Measurements from ENCODE around the gene FXYD5. TPM values are rescaled to one million over a fixed set of nuclear protein-coding genes. Genes with fewer than 3 reads are reported as not detected.

FXYD5 gene
- total and polyA plus RNA-seq, 2 donors (not counting 1 experiment from before 2014, with no cell fraction given), result 310 to 390 TPM

DNA sequence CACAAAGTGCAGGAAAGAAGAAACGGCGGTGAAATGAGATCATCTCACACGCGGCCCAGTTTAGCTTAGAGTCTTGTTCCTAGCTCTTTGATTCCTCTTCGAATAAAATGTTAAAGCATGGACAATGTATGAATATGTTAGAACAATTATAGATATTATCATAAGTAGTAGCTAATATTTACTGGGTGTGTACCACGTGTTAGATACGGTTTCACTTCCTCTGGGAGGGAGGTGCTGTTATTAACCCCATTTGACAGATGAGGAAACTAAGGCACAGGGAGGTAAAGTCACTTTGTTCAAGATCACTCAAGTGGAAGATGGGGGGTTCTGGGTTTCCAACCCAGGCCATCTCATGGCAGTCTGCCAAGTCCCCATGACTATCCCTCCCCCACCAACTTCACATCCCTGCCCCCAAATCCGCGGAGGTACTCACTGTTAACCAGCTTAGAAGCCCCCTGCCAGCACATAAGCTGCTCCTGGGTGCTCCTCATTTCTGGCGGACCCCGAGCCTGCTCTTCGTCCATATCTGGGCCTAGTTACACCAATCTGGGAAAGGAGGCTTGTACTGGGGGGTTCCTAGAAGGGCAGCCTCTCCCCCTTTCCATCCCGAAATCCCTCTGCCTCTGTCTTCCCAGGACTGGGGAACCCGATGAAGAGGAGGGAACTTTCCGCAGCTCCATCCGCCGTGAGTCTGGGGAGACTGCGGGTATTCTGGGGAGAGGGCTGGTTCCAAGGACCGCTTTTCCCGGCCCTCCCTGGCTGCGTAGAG, 12.5 kb upstream of the FXYD5 start:
- peak overlapping the region; percentile 65 for H3K9ac ChIP-seq (ENCODE audit: low read length)
- peaks cover 25 to 46% of the 10 kb centered on the region in 2 donors for H3K4me1 ChIP-seq (ENCODE audit: control insufficient read depth in 2 of 2, insufficient read depth in 2 of 2, low read length in 2 of 2)
- peak; percentile 62 for DNase-seq
- Mint-ChIP-seq H3K27me3 (peaks cover 14% of the 10 kb centered on the region), H3K9me3 (ENCODE audit: insufficient read depth) (no peaks in the 10 kb centered on the region), H3K4me3 (peak overlapping the region; percentile 92), H3K27ac (peak overlapping the region; percentile 88), H3K4me1 (peaks cover 44% of the 10 kb centered on the region)
- POLR2A ChIA-PET, result interaction anchor here (0.6 to 2.0 kb wide), 8 partner anchors 12 to 189 kb away, joined by 3 to 11 read pairs (median 5); partner anchors contain the start of gene FXYD5
- 7% methylated on average over 3 of the region's 21 CpGs for WGBS (ENCODE audit: insufficient coverage)
- H4K20me1 ChIP-seq (ENCODE audit: control insufficient read depth, insufficient read depth, low read length, poor library complexity, severe bottlenecking), result no peaks in the 10 kb centered on the region
- H3K27me3 ChIP-seq (replicated peaks in 1 of 4; ENCODE audit: control extremely low read depth in 1 of 4, control insufficient read depth in 3 of 4, insufficient read depth in 4 of 4, low read length in 3 of 4), result peaks cover 0 to 13% (median 3%) of the 10 kb centered on the region in 4 experiments
- no peaks in the 10 kb centered on the region for H3K36me3 ChIP-seq (replicated peaks in 1 of 2; ENCODE audit: control extremely low read depth in 1 of 2, control insufficient read depth in 1 of 2, extremely low read depth in 1 of 2, insufficient read depth in 2 of 2, low read length in 1 of 2)
- TF ChIP-seq EZH2 (IDR thresholded peaks at IDR 0.05; ENCODE audit: borderline replicate concordance, insufficient read depth, low read depth, low read length, poor library complexity, severe bottlenecking), result no peak
- TF ChIP-seq, protein P1, sequence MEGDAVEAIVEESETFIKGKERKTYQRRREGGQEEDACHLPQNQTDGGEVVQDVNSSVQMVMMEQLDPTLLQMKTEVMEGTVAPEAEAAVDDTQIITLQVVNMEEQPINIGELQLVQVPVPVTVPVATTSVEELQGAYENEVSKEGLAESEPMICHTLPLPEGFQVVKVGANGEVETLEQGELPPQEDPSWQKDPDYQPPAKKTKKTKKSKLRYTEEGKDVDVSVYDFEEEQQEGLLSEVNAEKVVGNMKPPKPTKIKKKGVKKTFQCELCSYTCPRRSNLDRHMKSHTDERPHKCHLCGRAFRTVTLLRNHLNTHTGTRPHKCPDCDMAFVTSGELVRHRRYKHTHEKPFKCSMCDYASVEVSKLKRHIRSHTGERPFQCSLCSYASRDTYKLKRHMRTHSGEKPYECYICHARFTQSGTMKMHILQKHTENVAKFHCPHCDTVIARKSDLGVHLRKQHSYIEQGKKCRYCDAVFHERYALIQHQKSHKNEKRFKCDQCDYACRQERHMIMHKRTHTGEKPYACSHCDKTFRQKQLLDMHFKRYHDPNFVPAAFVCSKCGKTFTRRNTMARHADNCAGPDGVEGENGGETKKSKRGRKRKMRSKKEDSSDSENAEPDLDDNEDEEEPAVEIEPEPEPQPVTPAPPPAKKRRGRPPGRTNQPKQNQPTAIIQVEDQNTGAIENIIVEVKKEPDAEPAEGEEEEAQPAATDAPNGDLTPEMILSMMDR (IDR thresholded peaks at IDR 0.05), result no peak
- CTCF ChIA-PET, result interaction anchor here (0.6 to 7.0 kb wide), 30 partner anchors 10 to 327 kb away, joined by 3 to 77 read pairs (median 5); partner anchors contain the start of gene FXYD5
- ATAC-seq (ENCODE audit: low read depth), result peak; percentile 2
- no peaks in the 10 kb centered on the region for H3K9me3 ChIP-seq (ENCODE audit: control extremely low read depth in 1 of 3, control insufficient read depth in 2 of 3, insufficient read depth in 1 of 3, low read length in 2 of 3)
- H3K27ac ChIP-seq (ENCODE audit: low read length in 2 of 2), result no peak overlapping the region
- peak overlapping the region; percentile 58 for H2AFZ ChIP-seq (ENCODE audit: insufficient read depth, low read depth, low read length, poor library complexity, severe bottlenecking)
- H3K4me3 ChIP-seq (ENCODE audit: control extremely low read depth in 1 of 5, extremely low read depth in 1 of 5, insufficient read depth in 1 of 5, low read depth in 2 of 5, low read length in 4 of 5), result peak overlapping the region in 4 of 5 experiments; percentile 43 to 58 (median 52)
- intact Hi-C loops (cut with micrococcal nuclease), result loop anchor here (1.0 to 10.0 kb wide), 8 partner anchors 17 to 353 kb away; partner anchors contain the start of genes CD22, FXYD3 and KRTDAP
- H3K4me2 ChIP-seq (replicated peaks; ENCODE audit: low read depth, low read length, poor library complexity, severe bottlenecking), result peak overlapping the region; percentile 96
- H3K79me2 ChIP-seq (ENCODE audit: control insufficient read depth, insufficient read depth, low read length), result no peaks in the 10 kb centered on the region

Data from B cell (primary cell).